Measurements from ENCODE around the gene PRTFDC1. TPM values are rescaled to one million over a fixed set of nuclear protein-coding genes. Genes with fewer than 3 reads are reported as not detected.

The PRTFDC1 gene
- total and polyA plus RNA-seq, 8 donors: 1.2 to 21.6 (median 12.4) TPM; not detected in 1

GRCh38 chr10:24847112-24848070, 105.0 kb downstream of the PRTFDC1 start:
- H3K9me3 ChIP-seq: no peaks in the 10 kb centered on the region
- H3K4me3 ChIP-seq: no peak overlapping the region
- intact Hi-C loops (cut with DNase I; ENCODE audit: low total_unique reads): no loop called here
- 81 to 87% (median 85%) methylated on average over 13 of the region's 13 CpGs for WGBS, 5 donors
- no peak for DNase-seq
- peaks cover 4 to 15% (median 12%) of the 10 kb centered on the region in 4 donors for H3K4me1 ChIP-seq
- TF ChIP-seq EP300 (IDR thresholded peaks at IDR 0.05) (no peak), POLR2AphosphoS5 (IDR thresholded peaks at IDR 0.05) (no peak), POLR2A (IDR thresholded peaks at IDR 0.05) (no peak), CTCF (IDR thresholded peaks at IDR 0.05) (no peak)
- peak overlapping the region in 2 of 5 donors; percentile 78 to 83 for H3K27ac ChIP-seq
- no peaks in the 10 kb centered on the region for H3K27me3 ChIP-seq
- H3K36me3 ChIP-seq: no peaks in the 10 kb centered on the region

GRCh38 chr10:24844742-24845141, 107.7 kb downstream of the PRTFDC1 start:
- WGBS, 5 donors: 85 to 92% (median 88%) methylated on average over 2 of the region's 2 CpGs
- intact Hi-C loops (cut with DNase I; ENCODE audit: low total_unique reads): no loop called here

GRCh38 chr10:24843256-24843655, 109.2 kb downstream of the PRTFDC1 start:
- intact Hi-C loops (cut with DNase I; ENCODE audit: low total_unique reads): no loop called here
- no peak for DNase-seq
- H3K36me3 ChIP-seq: no peaks in the 10 kb centered on the region
- 48 to 69% (median 50%) methylated on average over 2 of the region's 2 CpGs for WGBS, 5 donors
- H3K4me1 ChIP-seq: peaks cover 0 to 10% (median 2%) of the 10 kb centered on the region in 4 donors
- H3K27me3 ChIP-seq: no peaks in the 10 kb centered on the region
- H3K9me3 ChIP-seq: no peaks in the 10 kb centered on the region
- H3K4me3 ChIP-seq: no peak overlapping the region
- TF ChIP-seq CTCF (IDR thresholded peaks at IDR 0.05): no peak
- no peak for TF ChIP-seq POLR2AphosphoS5 (IDR thresholded peaks at IDR 0.05)
- TF ChIP-seq EP300 (IDR thresholded peaks at IDR 0.05): no peak
- TF ChIP-seq POLR2A (IDR thresholded peaks at IDR 0.05): no peak
- no peak overlapping the region for H3K27ac ChIP-seq

More at GRCh38 chr10:24844742-24845141, 107.7 kb downstream of the PRTFDC1 start:
- no peaks in the 10 kb centered on the region for H3K9me3 ChIP-seq
- H3K4me1 ChIP-seq: peaks cover 0 to 10% (median 4%) of the 10 kb centered on the region in 4 donors
- TF ChIP-seq POLR2A (IDR thresholded peaks at IDR 0.05) (no peak), EP300 (IDR thresholded peaks at IDR 0.05) (no peak)
- no peak overlapping the region for H3K4me3 ChIP-seq
- no peaks in the 10 kb centered on the region for H3K36me3 ChIP-seq
- no peak for DNase-seq
- H3K27me3 ChIP-seq: no peaks in the 10 kb centered on the region
- H3K27ac ChIP-seq: no peak overlapping the region

- Histone ChIP-seq H3K4me3 (no peak overlapping the region), H3K36me3 (no peaks in the 10 kb centered on the region), H3K27me3 (no peaks in the 10 kb centered on the region), H3K27ac (no peak overlapping the region), H3K9me3 (no peaks in the 10 kb centered on the region), H3K4me1 (peaks cover 0 to 7% (median under 1%) of the 10 kb centered on the region in 4 donors)
- 48 to 86% (median 65%) methylated on average over 2 of the region's 2 CpGs for WGBS, 5 donors
- intact Hi-C loops (cut with DNase I; ENCODE audit: low total_unique reads): no loop called here
- no peak for DNase-seq
- TF ChIP-seq EP300 (IDR thresholded peaks at IDR 0.05): no peak
- no peak for TF ChIP-seq CTCF (IDR thresholded peaks at IDR 0.05)
- TF ChIP-seq POLR2AphosphoS5 (IDR thresholded peaks at IDR 0.05): no peak
- no peak for TF ChIP-seq POLR2A (IDR thresholded peaks at IDR 0.05)
Observed at GRCh38 chr10:24842856-24843255, 109.5 kb downstream of the PRTFDC1 start.
